HG03095 (cell line): ENCODE data around the gene AMPD2.
A peak's percentile ranks its signal among the peaks of the same experiment; 100 is the strongest.

ENCODE experiments used
- ATAC-seq: cut with Tn5 transposase; IDR thresholded peaks from one replicate; pipeline ENCODE4 v1.9.1; 2021; ENCODE audit warnings: moderate library complexity; ENCODE audit not compliant: unreplicated experiment

AMPD2 gene

GRCh38 chr1:109630081-109630897 lies 10.7 kb downstream of the AMPD2 start:
- ATAC-seq, result no peak

GRCh38 chr1:109630898-109631512 lies 11.4 kb downstream of the AMPD2 start:
- ATAC-seq, result no peak

GRCh38 chr1:109631513-109632505 lies 12.2 kb downstream of the AMPD2 start:
- ATAC-seq, result no peak

GRCh38 chr1:109632671-109633346 lies 13.2 kb downstream of the AMPD2 start:
- no peak for ATAC-seq

- ATAC-seq, result no peak
Measured at GRCh38 chr1:109634292-109634691, 14.7 kb downstream of the AMPD2 start.

- ATAC-seq, result no peak
Measured at GRCh38 chr1:109634771-109635750, 15.4 kb downstream of the AMPD2 start.

GRCh38 chr1:109635862-109636200 lies 16.2 kb downstream of the AMPD2 start:
- ATAC-seq, result no peak

- ATAC-seq, result no peak
Measured at GRCh38 chr1:109636201-109636952, 16.7 kb downstream of the AMPD2 start.

- ATAC-seq, result no peak
Measured at GRCh38 chr1:109637446-109637845, 17.8 kb downstream of the AMPD2 start.

- no peak for ATAC-seq
Measured at GRCh38 chr1:109639063-109639840, 19.6 kb downstream of the AMPD2 start.

GRCh38 chr1:109639841-109640184 lies 20.2 kb downstream of the AMPD2 start:
- no peak for ATAC-seq

GRCh38 chr1:109640285-109640865 lies 20.7 kb downstream of the AMPD2 start:
- ATAC-seq, result peak; percentile 61

- no peak for ATAC-seq
Measured at GRCh38 chr1:109641078-109641740, 21.6 kb downstream of the AMPD2 start.

GRCh38 chr1:109641861-109642260 lies 22.2 kb downstream of the AMPD2 start:
- ATAC-seq, result no peak

- ATAC-seq, result no peak
Measured at GRCh38 chr1:109642626-109643025, 23.0 kb downstream of the AMPD2 start.

- peak; percentile 72 for ATAC-seq
Measured at GRCh38 chr1:109643385-109644230, 24.0 kb downstream of the AMPD2 start.
